Activated T-cell treated with anti-CD3 and anti-CD28 coated beads, Interleukin-2, amount 50 U/mL, for 1 hour (primary cell): ENCODE measurements around the gene DDIT4L.
"Not testable (repeated sequence)": the region's sequence is repeated elsewhere in the genome, so short reads cannot be mapped to it uniquely, and the experiment has no call there.

ENCODE experiments used
- DNase-seq: peaks from one replicate; pipeline ENCODE4 v3.0.0-alpha.2; 2020

Gene DDIT4L, protein sequence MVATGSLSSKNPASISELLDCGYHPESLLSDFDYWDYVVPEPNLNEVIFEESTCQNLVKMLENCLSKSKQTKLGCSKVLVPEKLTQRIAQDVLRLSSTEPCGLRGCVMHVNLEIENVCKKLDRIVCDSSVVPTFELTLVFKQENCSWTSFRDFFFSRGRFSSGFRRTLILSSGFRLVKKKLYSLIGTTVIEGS

DNA sequence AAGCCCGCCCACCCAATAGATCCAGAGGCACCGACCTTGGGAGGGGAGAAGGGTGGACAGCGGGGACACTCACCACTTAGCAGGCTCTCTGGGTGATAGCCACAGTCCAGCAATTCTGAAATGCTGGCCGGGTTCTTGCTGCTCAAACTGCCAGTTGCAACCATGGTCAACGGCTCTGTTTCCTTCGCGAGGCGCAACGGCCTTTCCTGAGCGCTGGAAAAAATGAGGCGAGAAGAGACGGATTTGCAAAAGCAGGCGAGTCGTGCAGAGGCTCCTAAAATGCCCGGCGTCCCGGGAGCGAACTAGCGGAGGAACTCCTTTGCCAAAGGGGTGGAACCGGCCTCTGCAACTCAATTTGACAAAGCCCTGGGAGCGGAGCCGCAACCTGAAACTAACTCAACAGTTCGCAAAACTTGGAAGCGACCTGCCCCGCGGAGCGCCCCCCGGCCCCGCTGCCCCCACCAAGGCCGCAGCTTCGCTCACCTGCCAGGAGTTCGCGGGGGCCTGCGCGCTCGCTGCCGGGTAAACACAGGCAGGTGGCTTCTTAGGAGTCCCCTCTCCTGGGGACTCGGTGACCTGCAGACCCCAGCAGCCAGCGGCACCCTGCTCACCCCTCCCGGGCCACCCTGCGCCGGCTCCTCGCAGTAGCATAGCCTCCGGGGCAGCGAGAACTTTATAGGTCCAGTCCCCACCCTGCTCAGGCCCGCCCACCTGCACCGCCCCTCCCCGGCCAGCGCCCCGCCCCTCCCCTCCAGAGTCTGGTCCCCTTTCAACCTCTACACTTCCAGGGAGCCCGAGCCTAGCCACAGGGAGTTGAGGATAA, at the start of gene DDIT4L:
Gene DDIT4L (minus strand): TSS at position 649 of the 823 bp plus-strand sequence. CDS start 485 bp downstream, at position 164.
- peak; percentile 21 for DNase-seq

DNA sequence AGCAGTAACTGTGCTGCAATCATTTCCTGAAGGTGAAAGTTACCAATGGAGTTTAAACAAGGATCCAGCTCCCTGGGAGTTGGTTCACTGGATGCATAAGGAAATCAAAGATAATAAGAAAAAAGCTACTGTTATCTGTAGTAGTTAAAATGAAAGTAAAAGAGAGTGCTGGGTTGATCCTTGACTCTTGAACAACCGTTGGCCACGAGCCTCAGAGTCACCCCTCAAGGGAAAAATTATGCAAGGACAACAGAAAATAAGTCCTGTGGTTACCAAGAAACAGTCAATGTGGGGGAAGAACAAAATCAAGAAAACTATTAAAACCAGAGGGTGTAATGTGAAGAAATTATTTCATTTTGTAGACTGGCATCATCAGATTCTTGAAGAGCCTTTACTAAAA, 49.7 kb upstream of the DDIT4L start:
- no peak for DNase-seq

DNA sequence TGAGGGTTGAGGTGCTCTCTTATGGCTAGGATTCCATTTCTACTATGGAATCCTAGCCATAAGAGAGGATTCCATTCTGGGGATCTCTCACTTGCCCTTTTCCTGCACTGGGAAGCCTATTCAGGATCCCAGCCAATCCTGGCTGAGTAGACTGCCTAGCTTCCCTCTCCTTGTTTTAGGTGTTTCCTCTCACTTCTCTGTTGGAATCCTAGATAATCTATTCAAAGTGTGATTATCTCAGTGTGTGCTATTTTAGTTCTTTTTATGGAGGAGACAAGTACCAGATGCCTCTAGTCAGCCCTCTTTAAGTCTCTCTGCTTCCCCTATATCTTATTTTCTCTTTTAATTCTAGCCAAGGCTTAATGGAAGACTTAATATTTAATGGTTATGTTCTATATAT, 34.5 kb upstream of the DDIT4L start:
- DNase-seq = no peak

DNA sequence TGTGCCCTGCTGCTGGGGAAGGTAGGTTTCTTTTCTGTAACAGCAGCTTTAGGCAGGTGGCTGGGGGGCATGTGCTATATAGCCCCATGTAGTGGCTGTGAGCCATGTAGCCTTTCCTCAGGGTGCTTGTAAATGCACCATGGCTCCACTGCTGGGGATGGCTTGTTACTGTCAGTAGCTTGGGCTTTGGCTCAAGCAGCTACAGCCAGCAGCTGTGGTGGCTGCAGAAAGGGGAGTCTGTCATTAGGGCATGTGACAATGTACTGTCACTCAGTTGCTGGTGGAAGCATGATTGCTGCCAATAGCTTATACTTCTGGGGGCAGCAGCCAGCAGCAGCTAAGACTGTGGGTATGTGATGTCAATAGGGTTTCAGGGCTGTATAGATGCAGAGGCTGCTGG, 33.9 kb upstream of the DDIT4L start:
- DNase-seq = no peak

DNA sequence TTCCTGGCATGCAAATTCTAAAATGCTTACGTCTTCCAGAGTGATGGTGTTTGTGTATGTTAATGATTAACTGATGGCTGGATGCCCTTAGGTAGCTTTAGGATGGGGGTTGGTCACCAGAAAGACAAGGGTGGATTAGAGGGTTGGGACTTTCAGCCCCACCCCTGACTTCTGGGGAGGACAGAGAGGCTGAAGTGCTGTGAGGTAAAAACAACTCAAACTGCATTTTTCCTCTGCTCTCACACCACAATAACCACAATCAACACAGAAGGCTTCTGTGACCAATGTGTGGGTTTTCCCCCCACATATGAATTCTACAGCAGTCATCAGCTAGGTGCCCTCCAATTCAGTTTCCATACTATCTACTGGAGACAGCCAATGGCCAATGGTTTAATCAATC, 18.7 kb upstream of the DDIT4L start:
- DNase-seq = no peak

DNA sequence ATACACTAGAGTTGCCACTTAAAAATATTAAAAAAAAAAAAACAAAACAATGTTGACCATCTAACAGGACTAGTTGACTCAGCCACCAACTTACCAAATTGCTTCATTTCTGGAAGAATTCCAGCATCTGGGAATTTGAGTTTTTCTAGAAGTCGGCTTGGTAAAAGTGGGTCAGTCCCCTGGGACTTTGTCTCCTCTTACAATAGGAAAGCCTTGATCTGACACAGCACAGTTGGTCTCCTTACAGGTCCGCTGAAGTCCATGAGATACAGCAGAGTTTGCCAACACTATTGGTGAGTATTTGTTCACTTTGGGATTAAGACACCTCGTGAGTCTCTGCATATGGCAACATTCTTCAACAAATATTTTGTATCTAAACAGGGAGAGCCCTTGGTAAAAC, 18.2 kb upstream of the DDIT4L start:
- no peak for DNase-seq

DNA sequence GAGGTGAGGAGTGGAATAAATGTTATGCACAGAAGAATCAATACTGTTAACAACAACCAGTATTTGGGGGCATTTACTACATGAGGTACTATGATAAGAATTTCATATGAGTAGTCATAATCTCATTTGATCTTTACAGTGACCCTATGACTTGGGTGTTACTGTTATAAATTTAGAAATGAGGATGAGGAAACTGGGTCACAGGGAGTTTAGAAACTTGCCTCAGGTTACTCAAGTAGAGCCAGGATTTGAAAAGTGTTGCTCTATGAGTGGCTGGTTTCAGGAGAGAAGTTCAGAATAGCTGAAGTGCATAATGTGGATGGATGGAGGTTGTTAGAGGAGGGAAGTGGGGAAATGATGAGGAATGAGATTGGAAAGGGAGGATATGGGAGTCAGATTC, 16.6 kb upstream of the DDIT4L start:
- no peak for DNase-seq

DNA sequence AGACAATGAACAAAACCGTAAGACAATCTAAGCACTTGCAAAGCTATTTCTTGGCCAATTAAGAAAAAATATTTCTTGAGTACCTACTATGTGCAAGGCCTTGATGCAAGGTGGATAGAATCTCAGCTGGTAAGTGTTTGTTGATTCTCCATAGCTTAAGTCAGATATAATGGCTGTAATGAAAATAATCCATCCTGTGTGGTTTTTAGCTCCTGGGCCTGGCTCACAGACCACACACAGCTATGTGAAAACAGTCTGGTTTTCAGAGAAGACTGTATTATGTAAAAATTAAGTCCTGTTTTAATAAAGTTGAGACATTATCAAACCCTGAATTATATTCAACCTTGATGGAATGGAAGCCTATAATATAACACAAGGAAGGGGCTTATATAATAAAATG, 7.8 kb upstream of the DDIT4L start:
- no peak for DNase-seq

DNA sequence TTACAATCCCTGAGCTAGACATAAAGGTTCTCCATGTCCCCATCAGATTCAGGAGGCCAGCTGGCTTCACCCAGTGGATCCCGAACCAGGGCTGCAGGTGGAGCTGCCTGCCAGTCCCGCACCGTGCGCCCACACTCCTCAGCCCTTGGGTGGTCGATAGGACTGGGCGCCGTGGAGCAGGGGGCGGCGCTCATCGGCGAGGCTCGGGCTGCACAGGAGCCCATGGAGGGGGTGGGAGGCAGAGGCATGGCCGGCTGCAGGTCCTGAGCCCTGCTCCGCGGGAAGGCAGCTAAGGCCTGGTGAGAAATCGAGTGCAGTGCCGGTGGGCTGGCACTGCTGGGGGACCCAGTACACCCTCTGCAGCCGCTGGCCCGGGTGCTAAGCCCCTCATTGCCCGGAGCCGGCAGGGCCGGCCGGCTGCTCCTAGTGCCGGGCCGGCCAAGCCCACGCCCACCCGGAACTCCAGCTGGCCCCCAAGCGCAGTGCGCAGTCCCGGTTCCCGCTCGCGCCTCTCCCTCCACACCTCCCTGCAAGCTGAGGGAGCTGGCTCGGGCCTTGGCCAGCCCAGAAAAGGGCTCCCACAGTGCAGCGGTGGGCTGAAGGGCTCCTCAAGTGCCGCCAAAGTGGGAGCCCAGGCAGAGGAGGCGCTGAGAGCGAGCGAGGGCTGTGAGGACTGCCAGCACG, 6.3 kb upstream of the DDIT4L start:
- not testable (repeated sequence) for DNase-seq

DNA sequence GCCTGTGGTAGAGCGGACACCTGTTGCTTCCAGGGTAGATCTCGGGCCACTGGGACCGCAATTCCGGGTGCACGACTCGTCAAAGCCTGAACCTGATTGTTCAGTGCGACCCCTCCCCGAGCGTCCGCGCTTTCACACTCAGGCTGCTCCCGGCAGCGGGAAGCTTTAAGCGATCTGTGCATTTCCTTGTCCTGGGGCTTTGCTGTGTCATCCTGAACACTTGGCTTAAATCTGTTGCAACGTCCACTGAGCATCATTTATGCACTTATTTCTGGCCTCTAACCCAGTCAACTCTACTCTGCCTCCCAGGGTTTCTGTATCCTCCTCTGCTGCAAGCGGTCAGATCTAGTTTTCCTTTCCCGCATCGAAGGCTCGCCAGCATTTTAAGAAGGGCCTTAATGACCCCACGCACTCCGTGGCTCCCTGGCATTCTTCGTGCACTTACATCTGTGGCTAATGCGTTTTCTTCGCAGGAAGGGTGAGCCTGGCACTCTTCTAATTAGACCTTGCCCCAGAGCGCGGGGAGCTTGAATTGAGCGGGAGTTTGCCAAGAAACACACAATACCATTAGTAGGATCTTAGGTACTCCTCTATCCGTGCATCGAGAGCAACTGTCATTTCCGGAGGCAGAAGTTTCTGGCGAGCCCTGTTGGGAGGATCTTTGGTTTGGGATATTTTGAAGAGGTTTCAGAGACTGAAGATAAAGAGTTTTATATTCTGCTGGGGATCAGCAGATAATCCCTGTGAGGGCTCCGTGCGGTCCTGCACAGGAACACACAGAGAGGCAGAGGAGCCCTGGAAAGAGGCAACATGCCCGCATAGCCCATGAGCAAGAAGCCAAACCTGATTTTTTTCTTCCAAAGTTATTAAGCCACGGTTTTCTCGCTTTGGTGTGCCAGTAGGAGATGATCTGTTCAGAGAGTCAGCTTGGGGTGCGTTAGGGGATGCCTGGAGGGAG, 654 bp upstream of the DDIT4L start:
- DNase-seq = no peak

DNA sequence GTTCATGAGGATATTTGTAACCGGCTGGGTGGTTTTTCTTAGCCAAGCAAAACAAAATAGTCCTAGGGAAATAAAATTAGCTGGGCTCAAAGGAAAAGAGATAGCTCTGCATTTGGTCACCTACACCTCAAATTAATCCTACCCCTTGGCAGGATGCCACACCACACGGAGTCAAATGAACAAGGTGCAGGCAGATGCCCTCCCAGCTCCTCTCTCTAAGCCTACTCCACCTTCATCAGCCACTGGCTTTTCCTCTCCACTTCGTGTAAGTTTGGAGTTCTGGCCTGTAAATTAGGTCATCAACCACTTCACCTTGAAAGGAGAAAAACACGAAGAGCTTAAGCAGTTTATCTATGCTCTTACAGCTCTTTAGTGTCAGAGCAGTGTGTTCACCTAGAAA, 1.4 kb downstream of the DDIT4L start:
- no peak for DNase-seq

DNA sequence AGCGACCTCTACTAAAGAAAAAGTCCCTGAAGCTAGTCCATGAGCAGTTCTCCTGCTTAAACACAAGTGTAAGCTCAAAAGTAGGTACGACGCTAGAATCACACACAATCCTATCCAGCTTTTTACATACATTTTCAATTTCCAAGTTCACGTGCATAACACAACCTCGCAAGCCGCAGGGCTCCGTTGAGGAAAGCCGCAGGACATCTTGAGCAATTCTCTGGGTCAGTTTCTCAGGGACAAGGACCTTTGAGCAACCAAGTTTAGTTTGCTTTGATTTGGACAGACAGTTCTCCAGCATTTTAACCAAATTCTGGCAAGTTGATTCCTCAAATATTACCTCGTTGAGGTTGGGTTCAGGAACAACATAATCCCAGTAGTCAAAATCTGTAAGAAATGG, 2.5 kb downstream of the DDIT4L start:
- DNase-seq = no peak

DNA sequence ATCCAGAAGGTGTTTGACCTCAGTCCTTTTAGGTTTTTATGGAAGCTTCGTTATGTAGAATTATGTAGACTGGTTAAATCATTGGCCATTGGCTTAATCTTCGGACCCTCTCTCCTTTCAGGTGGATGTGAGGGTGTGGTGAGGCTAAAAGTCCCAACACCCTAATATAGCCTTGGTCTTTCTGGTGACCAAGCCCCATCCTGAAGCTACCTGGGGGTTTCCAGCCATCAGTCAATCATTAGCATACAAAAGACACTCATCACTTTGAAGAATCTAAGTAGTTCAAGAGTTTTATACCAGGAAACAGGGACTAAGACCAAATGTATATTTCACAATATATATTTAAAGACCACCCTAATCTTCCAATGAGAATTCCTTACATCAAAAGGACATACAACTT, 5.5 kb downstream of the DDIT4L start:
- no peak for DNase-seq

DNA sequence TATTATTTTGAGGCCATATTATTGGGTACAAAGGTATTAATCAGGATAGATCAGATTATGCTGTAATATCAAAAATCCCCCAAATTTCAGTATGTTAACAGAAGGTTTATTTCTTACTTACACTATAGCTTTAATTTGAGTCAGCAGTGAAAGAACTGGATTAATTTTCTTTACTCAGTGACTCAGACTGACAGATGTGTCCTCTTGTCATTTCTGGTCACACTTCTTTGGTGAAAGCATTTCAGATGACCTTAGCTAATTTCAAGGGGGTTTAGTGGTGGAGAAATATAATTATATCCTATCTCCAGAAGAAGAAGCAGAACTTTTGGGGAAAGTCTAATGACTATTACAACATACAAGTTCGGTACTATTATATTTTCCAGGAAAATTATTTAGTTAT, 12.4 kb downstream of the DDIT4L start:
- DNase-seq = no peak

DNA sequence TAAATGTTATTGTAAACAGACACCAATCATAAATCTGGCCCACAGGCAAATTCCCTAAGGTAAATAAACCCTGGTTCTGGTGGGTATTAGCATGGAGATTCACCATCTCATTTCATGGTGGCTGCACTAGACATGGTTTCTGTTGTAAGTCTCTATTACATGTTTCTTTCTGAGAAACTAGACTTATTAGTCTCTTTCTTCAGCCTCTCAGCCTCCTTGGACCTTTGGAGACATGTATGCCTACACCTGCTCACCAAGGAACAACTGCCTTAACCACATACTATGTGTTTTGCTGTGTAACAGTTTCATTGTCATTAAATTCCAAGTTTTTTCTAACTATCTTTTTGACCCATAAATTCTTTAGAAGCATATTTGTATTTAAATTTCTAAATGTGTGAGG, 13.1 kb downstream of the DDIT4L start:
- DNase-seq = no peak

DNA sequence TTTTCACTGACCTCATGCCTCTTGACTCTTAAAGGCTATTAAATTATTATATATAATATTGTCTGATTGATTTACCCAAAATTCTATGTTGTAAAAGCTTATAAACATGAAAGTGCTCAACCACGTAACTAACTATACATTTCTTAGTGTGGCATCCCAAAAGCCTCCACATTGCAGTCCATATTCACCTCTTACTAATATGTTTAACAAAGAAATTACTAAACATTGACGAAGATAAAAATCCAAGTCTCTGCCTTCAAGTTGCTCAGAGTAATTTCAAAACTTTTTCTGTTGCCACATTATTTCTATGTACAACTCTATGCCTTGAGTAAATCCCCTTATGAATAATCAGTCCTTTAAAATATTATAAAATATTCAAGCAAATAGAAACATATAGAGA, 14.4 kb downstream of the DDIT4L start:
- DNase-seq = no peak

DNA sequence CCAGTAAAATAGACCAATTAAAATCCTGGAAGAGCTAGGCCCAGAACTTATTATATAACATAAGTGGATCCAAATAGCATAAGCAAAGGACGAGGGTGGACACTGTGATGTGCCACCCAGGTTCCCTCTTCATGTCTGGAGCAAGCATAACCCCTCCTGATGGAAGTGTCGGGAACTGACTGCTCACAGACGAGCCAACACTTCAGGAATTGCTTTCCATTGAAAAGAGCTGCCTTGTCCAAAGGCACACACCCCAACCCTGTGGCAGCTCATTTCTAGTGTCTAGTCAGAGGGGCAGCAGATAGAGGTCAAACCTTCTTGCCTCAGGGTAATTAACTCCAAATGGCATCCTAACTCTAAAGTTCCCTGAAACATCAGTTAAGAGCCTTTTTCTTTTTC, 15.3 kb downstream of the DDIT4L start:
- DNase-seq = no peak

DNA sequence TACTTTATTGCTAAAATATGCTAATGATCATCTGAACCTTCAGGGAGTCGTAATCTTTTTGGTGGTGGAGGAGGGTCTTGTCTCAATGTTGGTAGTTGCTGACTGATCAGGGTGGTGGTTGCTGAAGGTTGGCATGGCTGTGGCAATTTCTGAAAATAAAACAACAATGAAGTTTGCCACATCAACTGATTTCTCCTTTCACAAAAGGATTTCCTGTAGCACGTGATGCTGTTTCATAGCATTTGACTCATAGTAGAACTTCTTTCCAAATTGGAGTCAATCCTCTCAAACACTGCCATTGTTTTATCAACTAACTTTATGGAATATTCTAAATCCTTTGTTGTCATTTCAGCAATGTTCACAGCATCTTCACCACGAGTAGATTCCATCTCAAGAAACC, 19.3 kb downstream of the DDIT4L start:
- no peak for DNase-seq

DNA sequence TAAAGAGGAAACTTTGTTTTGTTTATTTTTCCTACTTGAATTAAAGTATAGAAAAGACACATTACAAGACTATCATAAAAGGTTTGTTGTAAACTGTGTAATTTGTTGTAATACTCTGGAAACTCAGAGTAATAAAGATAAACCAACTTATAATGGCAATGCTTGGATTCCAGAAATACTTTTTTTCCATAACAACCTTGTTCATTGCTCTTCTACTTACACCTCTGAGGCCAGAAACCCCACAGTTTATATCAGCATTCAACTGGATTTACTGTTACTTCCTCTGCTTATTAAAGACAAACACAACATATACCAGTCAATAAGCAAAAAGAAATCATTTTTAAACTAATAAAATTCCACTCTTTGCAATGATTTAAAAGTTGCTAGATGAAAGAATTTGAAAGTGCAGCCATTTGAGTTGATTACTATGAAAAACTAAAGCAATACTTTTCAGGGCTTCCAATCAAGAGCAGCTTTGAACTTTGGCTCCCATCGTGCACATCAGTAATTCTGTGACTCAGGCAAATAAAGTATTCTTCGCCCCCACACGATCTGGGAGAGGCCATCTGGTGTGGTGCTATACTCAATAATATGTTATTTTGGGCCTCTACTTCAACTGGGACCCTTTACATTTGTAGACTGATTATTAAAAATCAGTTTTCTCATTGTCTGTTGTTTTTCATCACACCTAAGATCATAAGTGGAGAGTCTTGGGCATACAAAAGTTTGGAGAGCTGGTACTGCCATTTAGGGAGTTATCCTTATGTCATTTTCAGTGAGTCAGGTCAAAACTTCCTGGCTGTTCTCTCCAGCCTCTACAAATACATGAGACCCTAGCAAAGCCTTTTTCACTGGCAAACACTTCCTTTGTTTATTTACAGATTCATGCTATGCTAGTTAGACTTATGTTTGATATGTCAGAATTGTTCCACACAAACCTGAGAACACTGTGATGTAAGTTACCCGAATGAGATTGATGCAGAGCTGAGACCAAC, 20.5 kb downstream of the DDIT4L start:
- no peak for DNase-seq

DNA sequence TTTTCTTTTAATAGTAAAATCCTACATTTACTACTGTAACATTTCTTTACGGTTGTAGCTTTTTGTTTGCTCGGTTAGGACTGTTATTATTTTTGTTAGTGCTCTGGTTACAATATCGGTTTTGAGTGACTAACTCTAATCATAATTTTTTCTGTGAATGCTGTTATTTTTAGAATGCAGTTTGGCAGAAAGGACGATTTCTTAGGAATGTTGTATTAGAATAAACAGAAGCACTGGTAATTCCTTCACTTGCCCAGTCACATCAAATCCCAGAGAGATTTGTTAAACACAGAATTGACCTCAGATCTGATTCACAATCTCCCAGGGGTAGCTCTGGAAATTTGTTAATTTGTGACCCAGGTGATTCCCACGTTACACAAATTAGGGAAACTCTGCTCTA, 21.7 kb downstream of the DDIT4L start:
- no peak for DNase-seq

DNA sequence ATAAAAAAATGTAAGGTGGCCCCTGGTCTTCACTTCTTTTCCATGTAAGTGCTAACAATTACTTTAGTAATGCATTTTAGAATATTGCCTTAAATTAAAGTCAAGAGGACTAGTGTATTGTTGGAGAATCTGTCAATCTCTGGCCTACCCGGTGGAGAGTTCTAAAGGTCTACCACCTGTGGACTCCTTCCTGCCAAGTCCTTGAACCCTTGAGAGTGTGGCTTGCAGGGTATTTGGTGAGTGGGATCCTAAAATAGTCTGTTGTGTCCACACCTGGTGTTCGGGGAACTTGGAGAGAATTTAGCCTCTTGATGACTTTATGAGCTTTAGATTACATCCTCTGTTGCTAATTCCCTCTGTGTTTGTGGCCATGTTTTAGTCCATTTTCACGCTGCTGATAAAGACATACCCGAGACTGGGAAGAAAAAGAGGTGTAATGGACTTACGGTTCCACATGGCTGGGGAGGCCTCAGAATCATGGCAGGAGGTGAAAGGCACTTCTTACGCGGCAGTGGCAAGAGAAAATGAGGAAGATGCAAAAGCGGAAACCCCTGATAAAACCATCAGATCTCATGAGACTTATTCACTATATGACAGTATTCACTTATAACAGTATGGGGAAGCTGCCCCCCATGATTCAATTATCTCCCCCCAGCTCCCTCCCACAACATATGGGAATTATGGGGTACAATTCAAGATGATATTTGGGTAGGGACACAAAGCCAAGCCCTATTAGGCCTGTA, 23.8 kb downstream of the DDIT4L start:
- no peak for DNase-seq
